NCI-H2196 (cell line): ENCODE results near the gene PPP6R3.
A peak's percentile ranks its signal among the peaks of the same experiment; 100 is the strongest.

Experiments
- DNase-seq: peaks from one replicate; lab custom pipeline; 2025; ENCODE audit not compliant: unreplicated experiment; lab: John Stamatoyannopoulos, UW

Gene PPP6R3

DNA sequence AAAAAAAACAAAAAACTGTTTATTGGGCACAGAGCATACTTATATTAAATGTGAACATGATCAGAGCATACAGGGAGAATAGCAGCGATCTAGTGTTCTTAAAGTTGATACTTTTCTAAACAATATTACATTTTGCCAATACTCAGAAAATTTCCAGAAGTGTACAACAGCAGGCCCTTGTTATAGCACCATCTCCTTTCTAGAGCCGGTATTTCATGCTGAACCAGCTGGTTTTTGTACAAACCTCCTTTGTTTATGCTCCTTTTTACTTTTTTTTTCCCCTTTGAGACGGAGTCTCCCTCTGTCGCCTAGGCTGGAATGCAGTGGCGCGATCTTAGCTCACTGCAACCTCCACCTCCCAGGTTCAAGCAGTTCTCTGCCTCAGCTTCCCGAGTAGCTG is 90.7 kb downstream of the PPP6R3 start:
- no peak for DNase-seq

DNA sequence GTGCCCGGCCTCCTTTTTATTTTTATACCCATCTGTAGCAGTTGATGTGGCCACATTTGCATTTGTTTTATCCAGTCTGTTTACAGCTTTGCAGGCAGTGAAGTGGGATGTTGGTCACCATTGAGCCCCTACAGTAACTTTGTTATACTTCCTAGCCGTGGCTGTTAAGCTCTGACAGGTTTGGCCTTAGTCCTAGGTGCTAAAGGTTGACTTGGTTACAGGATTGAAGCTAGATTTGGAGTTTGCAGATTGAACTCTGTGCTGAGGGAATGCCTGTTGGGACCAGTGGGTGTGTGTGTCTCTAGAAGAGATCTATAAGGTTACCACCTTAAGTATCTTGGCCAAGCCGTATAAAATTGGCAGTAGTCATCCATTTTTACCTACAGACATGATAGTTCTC is 91.2 kb downstream of the PPP6R3 start:
- DNase-seq: no peak

DNA sequence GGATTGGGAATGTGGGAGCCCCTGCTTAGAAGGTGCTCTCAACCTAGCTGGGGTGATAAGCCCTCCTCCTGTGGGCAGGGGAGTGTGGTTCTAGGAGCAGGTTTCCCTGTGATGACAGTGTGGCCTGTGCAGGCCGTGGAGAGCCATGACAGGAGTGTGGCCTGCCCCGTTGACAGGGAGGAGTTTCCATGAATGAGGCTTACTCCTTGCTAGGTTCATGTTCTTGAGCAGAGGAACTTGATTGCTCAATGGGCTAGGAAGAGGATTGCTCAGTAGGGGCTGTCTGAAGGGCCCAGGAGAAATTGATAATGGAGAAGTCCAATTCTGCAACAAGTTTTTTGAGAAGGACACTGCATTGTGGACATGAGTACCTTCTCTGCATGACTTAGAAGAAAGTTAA is 92.0 kb downstream of the PPP6R3 start:
- DNase-seq: no peak

DNA sequence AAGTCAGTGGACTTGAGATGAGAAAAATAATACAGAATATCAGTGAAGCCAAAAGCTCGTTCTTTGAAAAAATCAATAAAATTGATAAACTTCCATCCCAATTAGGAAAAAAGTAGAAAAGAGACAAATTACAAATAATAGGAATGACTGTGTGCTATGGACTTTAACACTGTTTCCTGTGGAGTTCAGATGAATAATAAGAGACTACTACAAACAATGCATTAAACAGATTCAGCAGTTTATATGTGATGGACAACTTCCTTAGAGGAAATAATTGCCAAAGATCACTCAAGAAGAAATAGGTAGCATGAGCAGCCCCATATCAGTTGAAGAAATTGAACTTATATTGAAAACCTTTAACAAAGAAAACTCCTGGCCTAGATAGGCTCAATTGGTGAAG is 99.7 kb downstream of the PPP6R3 start:
- no peak for DNase-seq

DNA sequence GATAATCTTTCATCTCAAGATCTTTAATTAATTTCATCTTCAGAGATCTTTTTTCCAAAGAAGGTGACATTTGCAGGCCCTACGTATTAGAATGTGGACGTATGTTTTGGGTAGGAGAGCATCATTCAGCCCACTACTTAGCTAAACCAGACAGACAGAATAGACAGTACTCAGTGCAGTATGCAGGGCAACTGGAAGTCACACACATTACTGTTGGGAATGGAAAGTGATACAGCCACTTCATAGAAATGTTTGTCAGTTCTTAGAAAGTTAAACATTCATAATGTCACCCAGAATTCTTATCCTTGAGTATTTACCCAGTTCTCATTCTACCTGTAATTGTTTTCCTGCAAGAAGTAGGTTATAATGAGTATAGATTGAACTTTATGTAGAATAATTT is 102.9 kb downstream of the PPP6R3 start:
- no peak for DNase-seq

DNA sequence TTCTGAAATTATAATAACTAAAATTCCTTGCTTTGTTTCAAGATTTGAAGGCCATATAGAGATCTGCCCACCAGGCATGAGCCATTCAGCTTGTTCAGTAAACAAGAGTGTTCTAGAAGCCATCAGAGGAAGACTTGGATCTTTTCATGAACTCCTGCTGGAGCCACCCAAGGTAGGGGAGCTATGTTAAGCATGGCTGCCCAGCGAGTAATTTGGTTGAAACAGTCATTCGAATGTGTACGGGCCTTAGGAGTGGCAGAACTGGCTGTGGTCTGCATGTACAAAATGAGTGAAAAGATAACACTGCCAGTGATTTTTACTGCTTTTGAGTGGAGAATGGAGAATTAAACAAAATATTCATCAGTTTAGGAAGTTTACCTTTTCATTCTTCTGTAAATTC is 103.7 kb downstream of the PPP6R3 start:
- DNase-seq: no peak

DNA sequence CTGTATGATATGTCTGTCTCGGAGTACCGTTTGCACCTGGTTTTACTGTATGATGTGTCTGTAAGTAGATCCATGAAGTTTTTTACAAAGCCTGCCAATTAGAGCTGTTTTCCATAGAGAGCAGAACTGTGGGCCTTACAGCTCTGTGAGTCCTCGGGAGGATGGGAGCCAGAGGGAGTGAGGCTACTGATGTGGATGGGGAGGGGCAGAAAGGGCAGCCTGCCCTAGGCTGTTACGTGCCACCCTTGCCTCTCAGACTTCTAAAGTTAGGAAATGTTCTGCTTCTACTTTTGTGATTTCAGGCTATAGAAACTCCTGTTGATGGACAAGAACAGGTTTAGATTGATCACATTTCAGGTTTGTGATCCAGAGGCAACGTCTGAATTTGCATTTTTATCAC is 105.2 kb downstream of the PPP6R3 start:
- no peak for DNase-seq

DNA sequence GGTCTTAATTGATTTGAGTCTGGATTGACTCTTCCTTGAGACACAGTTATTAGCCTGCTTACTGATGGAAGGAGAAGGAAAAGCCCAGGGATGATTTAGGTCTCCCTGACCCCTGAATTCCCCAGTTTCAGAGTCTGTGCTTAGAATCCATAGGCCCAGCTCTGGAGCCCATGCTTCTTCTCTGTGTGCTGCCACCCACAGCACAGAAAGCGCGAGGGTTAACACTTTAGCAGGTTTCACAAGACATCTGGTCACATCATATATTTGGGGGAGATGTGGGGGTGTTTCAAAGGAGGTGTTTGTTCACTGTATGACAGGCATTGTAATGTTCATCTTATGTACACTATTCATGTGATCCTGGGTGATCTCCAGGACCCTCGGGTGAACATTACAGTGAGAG is 107.0 kb downstream of the PPP6R3 start:
- no peak for DNase-seq

DNA sequence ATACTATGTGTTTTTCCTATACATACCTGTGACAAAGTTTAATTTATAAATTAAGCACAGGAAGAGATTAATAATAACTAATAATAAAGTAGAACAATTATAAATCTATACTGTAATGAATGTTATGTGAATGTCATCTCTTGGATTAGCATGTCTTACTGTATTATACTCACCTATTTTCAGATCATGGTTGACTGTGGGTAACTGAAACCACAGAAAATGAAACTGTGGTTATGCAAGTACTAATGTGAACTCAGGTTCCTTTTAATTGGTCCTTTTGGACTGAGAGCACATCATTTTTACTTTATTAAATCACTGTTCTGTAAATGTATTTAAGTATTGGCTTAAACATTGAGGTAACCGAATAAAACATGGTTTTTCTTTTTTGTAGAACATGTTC is 108.8 kb downstream of the PPP6R3 start:
- DNase-seq: no peak

DNA sequence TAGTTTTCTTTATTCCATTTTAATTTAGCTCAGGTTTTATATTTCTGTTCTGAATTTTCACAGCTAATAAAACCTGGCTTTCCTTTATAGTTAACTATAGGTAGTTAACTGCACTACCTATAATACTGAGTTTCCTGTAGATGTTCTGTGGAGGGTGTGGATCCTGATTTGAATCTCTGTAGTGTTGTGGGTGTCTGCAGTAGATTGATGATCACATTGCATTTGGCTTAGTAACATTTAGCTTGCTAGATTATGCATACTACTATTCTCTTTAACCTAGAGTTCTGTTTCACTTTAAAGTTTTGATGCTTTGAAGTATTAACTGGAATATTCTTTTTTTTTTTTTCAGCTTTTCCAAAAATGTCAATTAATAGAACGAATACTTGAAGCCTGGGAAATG is 110.1 kb downstream of the PPP6R3 start:
- DNase-seq: no peak

DNA sequence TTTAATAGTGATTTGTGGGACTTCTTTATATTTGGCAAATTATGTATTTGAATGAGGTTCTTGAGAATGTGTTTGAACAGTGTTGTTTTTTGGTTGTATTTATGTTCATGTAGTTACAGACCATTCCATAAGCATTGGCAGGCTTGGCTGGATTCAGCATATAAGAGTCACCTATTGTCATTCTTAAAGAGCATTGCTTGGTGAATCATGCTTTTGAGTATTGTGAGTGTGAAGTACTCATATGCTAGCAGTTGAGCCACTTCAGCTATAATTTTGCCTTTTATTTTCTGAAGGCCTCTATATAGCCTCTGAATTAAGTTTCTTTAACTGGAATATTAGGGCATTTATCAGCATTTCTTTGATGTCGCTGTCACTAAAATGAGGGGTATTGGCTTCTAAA is 113.8 kb downstream of the PPP6R3 start:
- DNase-seq: no peak

DNA sequence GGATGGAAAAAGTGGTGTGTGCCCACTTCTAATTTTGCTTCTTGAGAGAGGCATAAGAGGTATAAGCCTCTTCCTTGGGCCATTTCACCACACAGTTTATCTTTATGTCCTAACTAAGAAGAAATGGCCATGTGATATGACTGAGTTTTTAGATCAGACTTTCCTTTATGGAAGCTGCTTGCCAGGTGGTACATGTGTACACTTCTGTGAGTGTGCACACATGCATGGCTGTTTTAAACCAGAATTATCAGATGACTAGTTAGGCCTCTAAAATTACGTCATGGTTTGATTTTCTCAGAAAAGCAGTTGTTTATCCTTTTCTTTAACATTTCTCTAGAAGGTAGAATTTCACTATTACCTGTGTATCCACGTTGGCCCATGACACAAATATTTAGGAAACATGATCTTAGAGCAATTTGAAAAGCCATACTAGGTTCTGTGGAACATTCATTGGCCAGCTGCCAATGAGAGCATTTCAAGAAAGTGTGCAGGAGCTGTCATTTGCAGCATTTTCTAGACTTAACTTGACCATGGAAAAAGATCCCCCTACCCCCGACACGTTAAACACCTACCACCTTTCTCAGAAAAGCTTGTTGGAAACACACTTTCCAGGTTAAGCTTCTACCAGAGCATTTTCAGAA is 114.6 kb downstream of the PPP6R3 start:
- no peak for DNase-seq

DNA sequence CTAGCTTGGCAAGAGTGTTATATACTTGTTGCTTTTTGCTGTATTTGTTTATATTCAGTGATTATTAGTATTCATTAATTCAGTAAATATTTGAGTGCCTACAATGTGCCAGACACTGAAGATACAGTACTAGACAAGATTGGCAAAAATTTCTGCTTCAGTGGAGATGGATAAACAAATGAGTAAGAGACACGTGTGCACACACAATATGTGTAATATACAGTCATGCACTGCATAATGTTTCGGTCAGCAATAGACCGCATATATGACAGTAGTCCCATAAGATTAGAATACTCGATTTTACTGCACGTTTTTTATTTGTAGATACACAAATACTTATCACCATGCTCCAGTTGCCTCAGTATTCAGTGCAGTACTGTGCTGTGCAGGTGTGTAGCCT is 118.9 kb downstream of the PPP6R3 start:
- no peak for DNase-seq

DNA sequence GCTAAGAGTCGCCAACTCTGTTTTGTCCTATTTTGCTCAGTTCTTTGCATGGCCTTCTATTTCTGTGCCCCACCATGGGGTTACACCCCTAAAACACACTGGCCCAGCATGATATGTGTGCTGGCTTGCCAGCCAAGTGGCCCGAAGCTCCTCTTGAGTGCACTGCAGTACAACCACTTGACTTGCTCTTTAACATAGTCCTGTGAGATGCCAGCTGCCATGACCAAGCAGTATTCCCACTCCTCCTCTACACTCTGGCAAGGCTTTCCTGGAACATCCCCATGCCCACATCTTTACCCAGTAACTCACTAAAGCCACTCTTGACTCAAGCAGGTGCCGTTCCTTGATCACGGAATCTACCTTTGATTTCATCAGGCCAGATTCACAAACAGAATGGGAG is 120.9 kb downstream of the PPP6R3 start:
- peak; percentile 42 for DNase-seq

DNA sequence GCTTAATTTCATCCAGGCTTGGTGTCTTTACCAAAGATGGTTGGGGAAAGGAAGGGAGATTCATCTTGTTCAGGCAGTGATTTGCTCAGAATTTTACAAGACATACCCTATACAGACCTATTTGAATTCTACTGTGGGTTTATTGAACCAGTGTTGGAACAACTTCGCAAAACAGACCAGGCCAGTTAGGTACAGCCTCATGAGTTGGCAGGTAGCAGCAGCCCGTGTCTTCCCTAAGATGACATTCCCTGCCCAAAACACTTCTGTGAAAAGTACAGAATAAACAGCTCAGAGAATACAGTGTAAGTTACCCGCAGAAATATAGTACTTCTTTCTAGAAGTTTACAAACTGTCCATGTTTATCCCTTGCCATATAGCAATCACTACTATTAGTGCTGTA is 121.3 kb downstream of the PPP6R3 start:
- DNase-seq: no peak

DNA sequence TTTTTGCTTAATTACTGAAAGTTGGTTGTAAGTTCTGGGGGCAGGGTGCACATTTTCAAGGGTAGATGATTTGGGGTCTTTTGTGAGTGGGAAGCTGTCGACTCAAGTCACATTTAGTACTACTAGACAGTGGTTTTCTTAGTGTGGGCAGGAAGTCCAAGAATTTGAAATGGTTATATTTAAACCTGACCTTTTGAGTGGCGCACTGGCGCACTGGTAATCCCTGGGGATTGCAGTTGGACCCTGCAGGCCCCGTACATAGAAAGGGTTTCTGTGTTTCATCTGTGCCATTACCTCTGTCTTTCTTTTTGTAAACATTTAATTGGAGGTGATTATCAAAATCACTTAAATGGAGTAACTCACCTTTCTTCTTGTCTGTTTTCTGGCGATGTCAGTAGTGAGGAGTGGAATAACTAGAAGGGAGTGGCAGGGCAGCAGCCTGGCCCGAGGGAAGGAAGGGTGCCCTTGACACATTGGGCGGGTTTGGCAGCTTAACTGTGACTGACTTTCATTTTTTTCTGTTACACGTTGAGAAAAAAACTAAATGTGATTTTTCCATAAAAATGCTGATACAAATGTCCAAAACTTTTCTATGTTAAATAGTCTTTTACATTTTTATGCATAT is 122.0 kb downstream of the PPP6R3 start:
- no peak for DNase-seq

DNA sequence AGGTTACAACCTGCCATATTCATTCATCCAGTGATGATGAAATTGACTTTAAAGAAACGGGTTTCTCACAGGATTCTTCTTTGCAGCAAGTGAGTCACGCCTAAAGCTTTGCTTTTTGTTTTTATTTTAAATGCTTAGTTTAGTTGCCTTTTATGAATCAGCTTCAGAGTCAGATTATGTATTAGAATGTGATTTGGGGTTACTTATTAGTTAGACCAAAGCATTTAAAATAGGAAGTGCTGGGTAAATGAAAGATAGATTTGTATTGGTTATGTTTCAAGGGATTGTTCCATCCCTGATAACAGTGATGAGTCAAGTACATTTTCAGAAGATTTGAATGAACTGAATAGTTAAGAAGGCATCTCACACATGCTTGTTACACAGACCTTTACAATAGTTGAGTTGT is 122.5 kb downstream of the PPP6R3 start:
- DNase-seq: no peak

DNA sequence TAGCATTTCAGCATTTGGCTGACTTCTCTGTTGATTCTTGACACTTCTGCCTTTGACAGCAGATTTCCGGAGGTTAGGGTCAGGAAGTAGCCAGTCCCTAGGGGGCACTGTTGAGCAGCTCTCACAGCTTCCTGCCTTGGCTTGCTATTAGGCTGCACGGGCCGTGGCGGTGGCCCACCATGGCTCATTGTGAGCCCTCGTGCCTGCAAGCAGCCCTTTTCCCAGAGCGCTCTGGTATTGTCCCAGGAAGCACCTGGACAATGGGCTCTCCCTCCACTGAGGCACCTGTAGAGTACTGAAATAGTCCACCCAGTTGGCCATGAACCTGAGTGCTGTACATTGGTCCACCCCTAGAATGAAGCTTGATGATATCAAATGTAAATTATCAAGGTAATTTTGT is 123.5 kb downstream of the PPP6R3 start:
- DNase-seq: no peak

DNA sequence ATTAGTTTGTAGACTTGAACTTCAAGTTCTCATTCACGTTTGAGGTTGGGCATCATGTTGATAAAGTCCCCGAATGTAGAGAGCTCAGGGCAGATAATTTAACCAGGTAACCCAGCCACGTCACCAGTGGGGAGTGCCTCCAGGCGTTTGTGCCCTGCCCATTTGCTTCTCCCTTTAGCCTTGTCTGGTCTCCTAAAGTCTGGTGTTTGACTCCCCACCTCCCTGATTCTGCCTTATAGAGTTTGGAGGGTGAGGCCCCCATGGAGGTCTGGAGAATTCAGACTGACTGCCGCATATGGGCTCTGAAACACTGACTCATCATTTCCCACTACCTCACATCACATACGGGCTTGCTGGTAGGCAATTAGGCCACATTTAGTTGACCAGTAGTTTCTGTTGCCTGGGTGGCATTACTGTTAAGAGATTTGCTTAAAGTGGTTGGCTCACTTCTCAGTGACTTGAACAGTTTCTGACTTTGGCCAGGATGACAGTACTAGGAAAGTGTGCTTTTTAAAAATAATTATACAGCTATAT is 124.5 kb downstream of the PPP6R3 start:
- no peak for DNase-seq

DNA sequence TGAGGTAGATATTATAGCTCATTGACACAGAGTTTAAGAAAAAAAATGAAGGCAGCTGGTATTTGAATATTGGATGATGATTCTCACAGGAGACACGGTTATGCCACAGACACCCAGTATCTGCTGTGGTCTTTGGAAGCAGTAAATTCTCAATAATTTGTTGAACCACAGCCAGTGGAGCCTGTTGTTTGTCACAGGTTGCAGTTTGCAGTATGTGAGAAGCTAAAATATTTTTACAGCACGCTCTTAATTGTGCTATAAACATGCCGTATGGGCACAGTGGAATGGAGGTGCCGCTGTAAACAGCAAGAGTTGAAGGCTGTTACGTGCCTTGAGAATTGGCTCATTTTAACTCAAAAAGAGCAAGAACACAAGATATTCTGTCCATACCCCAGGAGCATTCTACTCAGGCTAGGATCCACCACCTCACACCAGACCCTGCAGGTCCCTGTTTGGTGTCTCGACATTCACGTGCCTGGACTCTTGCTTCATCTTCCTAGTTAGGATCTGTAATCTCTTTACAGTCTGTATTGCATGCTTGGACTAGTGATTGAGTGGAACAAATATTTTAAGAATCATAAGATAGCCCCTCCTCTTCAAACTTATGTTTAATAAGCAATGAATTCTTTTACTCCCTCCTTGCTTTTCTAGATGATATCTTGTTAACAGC is 129.1 kb downstream of the PPP6R3 start:
- DNase-seq: no peak

DNA sequence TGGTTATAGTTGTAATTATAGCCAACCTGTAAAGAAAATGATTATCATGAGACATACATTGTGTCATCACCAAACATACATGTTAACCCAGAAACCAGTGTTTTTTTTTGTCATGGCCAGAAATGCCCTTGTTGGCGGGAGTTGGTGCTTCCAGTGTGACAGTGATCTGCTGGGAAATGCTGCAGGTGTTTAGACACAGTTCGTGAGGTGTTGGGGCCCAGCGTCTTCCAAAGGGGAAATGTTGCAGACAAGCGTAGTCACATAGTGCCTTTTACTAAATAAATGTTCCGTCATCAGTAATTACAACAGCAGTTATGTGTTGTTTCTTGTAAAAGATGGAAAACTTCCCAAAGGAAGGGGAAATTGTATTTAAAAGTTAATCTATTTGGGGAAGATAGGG is 131.2 kb downstream of the PPP6R3 start:
- no peak for DNase-seq

DNA sequence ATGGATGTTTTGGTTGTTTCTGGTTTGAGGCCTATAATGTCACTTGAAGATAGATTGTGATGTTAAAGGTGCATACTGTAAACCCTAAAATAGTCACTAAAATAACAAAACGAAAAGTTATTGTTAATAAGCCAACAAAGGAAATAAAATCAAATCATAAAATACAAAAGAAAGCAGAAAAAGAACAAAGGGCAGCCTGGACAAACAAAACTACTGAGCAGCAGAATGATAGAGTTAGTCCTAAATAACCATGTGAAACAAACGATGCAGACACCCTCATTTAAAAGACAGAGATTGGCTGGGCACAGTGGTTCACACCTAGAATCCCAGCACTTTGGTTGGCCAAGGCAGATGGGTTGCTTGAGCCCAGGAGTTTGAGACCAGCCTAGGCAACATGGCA is 132.9 kb downstream of the PPP6R3 start:
- no peak for DNase-seq
